ENCODE data around the gene ATP12A.

Gene ATP12A

DNA sequence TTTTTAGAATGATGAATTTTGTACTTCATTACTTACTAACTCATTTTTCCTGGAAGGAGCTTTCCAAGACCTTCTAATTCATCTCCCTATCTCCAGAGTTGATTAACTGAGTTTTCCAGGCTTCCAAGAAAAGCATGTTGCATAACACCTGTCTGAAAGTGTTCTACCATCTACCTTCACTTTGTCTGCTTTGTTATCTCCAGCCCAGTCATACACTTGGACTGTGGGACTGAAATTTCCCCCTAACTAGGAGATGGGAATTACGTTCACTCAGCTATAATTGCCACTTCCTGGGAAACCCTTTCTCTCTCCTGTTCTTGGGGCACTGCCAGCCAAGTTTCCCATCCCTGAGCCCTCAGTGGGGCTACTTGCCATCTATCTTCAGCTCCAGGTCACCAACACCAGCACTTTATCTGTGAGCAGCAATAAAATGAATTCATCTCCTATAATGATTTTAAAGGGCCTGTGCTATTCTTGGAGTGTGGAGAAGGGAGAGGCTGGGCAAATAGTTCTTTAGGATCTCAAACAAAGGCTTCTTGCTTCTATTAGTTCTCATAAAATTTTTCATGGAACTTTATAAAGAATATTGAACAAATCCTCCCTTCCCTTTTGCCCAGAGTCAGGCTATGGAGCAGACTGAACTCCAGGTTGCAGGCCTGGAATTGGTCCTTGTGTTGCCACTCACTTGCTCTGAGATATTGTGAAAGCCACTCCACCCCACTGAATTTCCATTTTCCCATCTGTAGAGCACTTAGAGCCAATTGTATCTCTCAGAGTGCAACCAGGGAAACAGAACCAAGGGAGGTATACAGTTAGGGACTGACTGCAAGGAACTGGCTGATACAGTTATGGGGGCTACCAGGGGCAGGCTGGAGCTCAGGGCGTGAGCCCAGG lies 17.8 kb upstream of the ATP12A start:
- TF ChIP-seq, protein P1, sequence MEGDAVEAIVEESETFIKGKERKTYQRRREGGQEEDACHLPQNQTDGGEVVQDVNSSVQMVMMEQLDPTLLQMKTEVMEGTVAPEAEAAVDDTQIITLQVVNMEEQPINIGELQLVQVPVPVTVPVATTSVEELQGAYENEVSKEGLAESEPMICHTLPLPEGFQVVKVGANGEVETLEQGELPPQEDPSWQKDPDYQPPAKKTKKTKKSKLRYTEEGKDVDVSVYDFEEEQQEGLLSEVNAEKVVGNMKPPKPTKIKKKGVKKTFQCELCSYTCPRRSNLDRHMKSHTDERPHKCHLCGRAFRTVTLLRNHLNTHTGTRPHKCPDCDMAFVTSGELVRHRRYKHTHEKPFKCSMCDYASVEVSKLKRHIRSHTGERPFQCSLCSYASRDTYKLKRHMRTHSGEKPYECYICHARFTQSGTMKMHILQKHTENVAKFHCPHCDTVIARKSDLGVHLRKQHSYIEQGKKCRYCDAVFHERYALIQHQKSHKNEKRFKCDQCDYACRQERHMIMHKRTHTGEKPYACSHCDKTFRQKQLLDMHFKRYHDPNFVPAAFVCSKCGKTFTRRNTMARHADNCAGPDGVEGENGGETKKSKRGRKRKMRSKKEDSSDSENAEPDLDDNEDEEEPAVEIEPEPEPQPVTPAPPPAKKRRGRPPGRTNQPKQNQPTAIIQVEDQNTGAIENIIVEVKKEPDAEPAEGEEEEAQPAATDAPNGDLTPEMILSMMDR (IDR thresholded peaks at IDR 0.05; ENCODE audit: low read depth, low read length, missing control alignments), result no peak
- DNase-seq (ENCODE audit: low read depth), result no peak

DNA sequence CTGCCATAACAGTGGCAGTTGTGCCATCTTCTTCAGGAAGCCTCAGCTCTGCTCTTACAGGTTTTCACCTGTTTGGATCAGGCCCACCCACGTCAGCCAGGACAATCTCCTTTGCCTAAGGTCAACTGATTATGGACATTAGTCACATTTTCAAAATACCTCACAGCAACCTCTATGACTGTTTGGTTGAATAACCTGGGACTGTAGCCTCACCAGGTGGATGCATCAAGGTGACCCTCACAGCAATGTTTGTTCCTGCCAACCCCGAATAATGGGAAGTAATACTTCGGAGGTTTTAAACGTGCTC lies 17.2 kb upstream of the ATP12A start:
- H3K4me3 ChIP-seq (ENCODE audit: low read depth, low read length), result no peak overlapping the region
- TF ChIP-seq, protein P1 (IDR thresholded peaks at IDR 0.05; ENCODE audit: low read depth, low read length, missing control alignments), result no peak
- no peak for DNase-seq (ENCODE audit: low read depth)

More for the DNA sequence above, 17.8 kb upstream of the ATP12A start:
- no peak overlapping the region for H3K4me3 ChIP-seq (ENCODE audit: low read depth, low read length)

DNA sequence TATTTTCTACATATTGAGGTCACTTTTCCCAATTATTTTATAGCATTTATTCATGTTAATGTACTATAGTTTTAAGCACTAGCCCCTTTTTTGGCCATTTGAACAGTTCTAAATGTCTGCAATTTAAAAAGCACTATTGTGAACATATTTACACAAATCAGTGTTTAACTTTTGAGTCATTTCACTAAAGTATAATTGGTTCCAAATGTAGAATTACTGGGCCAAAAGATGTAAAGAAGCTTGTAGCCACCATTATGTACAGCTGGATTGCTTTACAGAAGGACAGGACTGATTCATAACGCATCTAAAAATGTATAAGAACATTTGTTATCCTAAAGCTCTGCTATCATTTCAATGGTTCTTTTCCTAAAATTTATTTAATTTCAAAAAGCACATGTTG lies 16.6 kb upstream of the ATP12A start:
- no peak overlapping the region for H3K4me3 ChIP-seq (ENCODE audit: low read depth, low read length)
- no peak for DNase-seq (ENCODE audit: low read depth)
- TF ChIP-seq, protein P1 (IDR thresholded peaks at IDR 0.05; ENCODE audit: low read depth, low read length, missing control alignments), result no peak

DNA sequence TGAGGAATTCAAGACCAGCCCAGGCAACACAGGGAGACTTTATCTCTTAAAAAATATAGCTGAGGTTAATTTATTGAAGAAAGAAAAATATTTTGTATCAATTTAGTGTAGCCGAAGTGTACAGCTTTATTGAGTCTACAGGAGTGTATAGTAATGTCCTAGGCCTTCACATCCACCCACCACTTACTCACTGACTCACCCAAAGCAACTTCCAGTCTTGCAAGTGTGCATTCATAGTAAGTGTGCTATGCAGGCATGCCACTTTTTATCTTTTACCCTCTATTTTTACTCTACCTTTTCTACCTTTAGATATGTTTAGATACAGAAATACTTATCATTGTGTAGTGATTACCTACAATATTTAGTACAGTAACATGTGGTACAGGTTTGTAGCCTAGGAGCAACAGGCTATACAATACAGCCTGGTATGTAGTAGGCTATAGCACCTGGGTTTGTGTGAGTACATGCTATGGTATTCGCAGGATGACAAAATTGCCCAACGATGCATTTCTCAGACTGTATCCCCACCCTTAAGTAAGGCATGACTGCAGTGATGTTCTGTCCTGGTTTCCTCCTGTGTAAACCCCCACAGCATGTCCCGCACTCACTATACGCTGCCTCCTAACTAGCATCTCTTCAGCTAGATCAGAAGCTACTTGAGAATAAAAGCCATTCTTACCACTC lies 15.3 kb upstream of the ATP12A start:
- TF ChIP-seq, protein P1 (IDR thresholded peaks at IDR 0.05; ENCODE audit: low read depth, low read length, missing control alignments), result no peak
- H3K4me3 ChIP-seq (ENCODE audit: low read depth, low read length), result no peak overlapping the region
- no peak for DNase-seq (ENCODE audit: low read depth)

DNA sequence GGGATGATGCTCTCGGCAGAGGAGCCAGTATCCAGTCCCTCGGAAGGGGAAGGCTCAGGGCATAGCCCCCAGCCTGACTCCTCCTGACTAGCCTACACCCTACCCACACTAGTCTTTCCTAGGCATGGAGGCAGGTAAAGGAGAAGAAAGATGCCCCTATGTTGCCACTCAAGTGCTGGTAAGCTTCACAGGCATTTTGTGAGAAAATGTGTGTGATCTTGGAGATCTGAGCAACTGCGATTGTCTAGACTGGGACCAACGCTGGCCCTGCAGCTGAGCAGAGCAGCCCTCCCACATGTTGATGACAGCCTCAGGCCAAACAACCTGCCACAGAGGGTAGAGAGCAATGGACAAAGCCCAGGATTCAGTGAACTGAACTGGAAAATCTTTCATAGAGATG lies 11.7 kb upstream of the ATP12A start:
- no peak overlapping the region for H3K4me3 ChIP-seq (ENCODE audit: low read depth, low read length)
- no peak for DNase-seq (ENCODE audit: low read depth)
- TF ChIP-seq, protein P1 (IDR thresholded peaks at IDR 0.05; ENCODE audit: low read depth, low read length, missing control alignments), result no peak

DNA sequence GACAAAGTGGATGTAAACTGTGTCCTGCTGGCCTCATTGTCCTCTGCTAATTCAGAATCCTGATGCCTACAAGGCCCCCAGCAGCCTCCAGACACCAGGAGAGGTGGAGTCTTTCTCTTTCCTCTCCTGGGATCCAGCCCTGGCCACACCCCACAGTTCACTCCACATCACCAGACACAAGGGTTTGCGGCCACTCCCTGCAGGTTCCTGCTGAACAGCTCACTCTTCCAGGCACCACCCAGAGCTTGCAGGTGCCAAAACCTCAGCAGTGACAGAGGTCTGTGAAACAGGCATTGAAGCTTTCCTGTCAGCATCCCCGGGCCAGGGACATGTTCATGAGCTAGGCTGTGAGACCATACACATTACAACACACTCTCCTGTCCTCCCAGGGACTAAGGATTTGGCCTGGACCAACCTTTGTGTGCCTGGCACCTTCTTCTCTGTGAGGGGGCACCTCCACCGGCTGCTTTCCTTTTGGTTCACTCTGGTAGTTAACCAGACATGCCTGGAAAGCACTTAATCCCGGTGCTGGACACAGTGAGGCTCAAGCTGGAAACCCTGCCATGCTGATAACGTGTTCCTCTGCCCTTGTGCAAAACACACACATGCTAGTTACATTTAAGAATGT lies 11.1 kb upstream of the ATP12A start:
- no peak for DNase-seq (ENCODE audit: low read depth)
- TF ChIP-seq, protein P1 (IDR thresholded peaks at IDR 0.05; ENCODE audit: low read depth, low read length, missing control alignments), result no peak
- H3K4me3 ChIP-seq (ENCODE audit: low read depth, low read length), result no peak overlapping the region
